Measurements from ENCODE around the gene C10orf90. TPM values are rescaled to one million over a fixed set of nuclear protein-coding genes. Genes with fewer than 3 reads are reported as not detected.

Gene C10orf90
- total RNA-seq, 1 experiment from 2014 or later: not detected

DNA sequence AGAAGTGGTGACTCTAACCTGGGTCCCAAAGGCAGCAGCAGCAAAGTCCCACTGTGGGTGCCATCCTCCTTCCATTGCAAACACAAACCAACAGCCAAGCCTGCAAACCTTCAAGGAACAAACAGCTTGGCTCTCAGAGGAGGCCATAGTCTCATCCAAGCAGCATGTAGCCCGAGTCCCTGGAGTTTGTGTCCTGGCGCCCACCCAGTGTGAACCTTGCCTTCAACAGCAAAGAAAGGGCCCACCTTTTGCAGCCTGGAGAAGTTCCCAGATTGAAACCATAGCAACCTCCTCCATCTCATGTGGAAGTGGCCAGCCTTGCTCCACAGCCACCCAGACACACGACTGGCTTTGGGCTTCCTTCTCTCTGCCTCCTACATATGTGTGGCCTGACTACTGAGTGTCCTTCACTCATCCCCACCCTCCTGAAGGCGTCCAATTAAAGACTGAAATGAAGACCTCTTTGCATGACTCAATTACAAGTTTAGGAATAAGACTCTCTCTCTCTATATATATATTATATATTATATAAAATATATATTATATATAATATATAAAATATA lies 106.1 kb downstream of the C10orf90 start:
- no peak overlapping the region for H3K18ac ChIP-seq (ENCODE audit: insufficient read length, low read depth, low read length)
- Mint-ChIP-seq H3K27me3 (ENCODE audit: low read depth) (peaks cover 19% of the 10 kb centered on the region), H3K9me3 (peaks cover 19 to 25% of the 10 kb centered on the region in 2 experiments), H3K4me1 (peaks cover 34 to 44% of the 10 kb centered on the region in 2 experiments), H3K4me3 (no peak overlapping the region), H3K27ac (no peak overlapping the region), H3K36me3 (ENCODE audit: insufficient read depth in 1 of 3, low read depth in 3 of 3) (peaks cover 8 to 18% (median 11%) of the 10 kb centered on the region in 3 experiments)
- TF ChIP-seq, protein P1, sequence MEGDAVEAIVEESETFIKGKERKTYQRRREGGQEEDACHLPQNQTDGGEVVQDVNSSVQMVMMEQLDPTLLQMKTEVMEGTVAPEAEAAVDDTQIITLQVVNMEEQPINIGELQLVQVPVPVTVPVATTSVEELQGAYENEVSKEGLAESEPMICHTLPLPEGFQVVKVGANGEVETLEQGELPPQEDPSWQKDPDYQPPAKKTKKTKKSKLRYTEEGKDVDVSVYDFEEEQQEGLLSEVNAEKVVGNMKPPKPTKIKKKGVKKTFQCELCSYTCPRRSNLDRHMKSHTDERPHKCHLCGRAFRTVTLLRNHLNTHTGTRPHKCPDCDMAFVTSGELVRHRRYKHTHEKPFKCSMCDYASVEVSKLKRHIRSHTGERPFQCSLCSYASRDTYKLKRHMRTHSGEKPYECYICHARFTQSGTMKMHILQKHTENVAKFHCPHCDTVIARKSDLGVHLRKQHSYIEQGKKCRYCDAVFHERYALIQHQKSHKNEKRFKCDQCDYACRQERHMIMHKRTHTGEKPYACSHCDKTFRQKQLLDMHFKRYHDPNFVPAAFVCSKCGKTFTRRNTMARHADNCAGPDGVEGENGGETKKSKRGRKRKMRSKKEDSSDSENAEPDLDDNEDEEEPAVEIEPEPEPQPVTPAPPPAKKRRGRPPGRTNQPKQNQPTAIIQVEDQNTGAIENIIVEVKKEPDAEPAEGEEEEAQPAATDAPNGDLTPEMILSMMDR (conservative IDR thresholded peaks at IDR 0.05): no peak
- H4K20me1 ChIP-seq (ENCODE audit: control insufficient read depth, insufficient read depth, insufficient read length): no peaks in the 10 kb centered on the region
- H3K56ac ChIP-seq (ENCODE audit: insufficient read length, low read depth, low read length): no peak overlapping the region
- H2AFZ ChIP-seq (ENCODE audit: low read length): no peak overlapping the region
- no peak overlapping the region for H2BK120ac ChIP-seq (ENCODE audit: low read depth, low read length, poor library complexity, severe bottlenecking)
- WGBS (ENCODE audit: extremely low coverage, insufficient read length, low lambda C conversion rate): no CpG with 5 or more reads among the region's 4 CpGs
- H3K4ac ChIP-seq (ENCODE audit: low read depth, low read length): no peak overlapping the region
- H3K14ac ChIP-seq (ENCODE audit: insufficient read depth, low read length): no peak overlapping the region
- no peak overlapping the region for H3K9ac ChIP-seq (ENCODE audit: extremely low read depth, insufficient read length, low read length)
- no peaks in the 10 kb centered on the region for H3K27me3 ChIP-seq (ENCODE audit: insufficient read depth, low read length)
- H3K79me2 ChIP-seq (ENCODE audit: insufficient read depth, low read length): no peaks in the 10 kb centered on the region
- no peak overlapping the region for H4K8ac ChIP-seq (replicated peaks; ENCODE audit: insufficient read length, low read depth, low read length)
- no peak for DNase-seq
- no peak overlapping the region for H3T11ph ChIP-seq (ENCODE audit: low read length)
- no peaks in the 10 kb centered on the region for H3K79me1 ChIP-seq (ENCODE audit: insufficient read depth, low read depth, low read length, poor library complexity, severe bottlenecking)
- H2AK5ac ChIP-seq (ENCODE audit: insufficient read length, low read length): no peak overlapping the region
- no peak overlapping the region for H2BK20ac ChIP-seq (ENCODE audit: low read depth, low read length, poor library complexity, severe bottlenecking)
- H2BK15ac ChIP-seq (ENCODE audit: low read depth, low read length): no peak overlapping the region
- no peak overlapping the region for H3K23ac ChIP-seq (ENCODE audit: insufficient read length, low read depth, low read length)
- no peak overlapping the region for H3K4me2 ChIP-seq (ENCODE audit: insufficient read depth, insufficient read length, low read length)
- no peak overlapping the region for H2BK5ac ChIP-seq (ENCODE audit: insufficient read length, low read length)
- no peak overlapping the region for H2BK12ac ChIP-seq (ENCODE audit: insufficient read length, low read depth, low read length)
- no peaks in the 10 kb centered on the region for H3K23me2 ChIP-seq (ENCODE audit: insufficient read length, low read depth, low read length, poor library complexity, severe bottlenecking)
- peaks cover 6% of the 10 kb centered on the region for H3K9me3 ChIP-seq (ENCODE audit: control insufficient read depth, low read depth, low read length)
- H3K4me1 ChIP-seq (ENCODE audit: insufficient read depth, low read length): no peaks in the 10 kb centered on the region; the same call in 1 of the 2 replicates
- H4K91ac ChIP-seq (ENCODE audit: insufficient read length, low read depth, low read length): no peak overlapping the region
- H3K27ac ChIP-seq (ENCODE audit: insufficient read length, low read depth, low read length): no peak overlapping the region
- no peak overlapping the region for H4K5ac ChIP-seq (ENCODE audit: insufficient read length, low read depth, low read length)

Measured in H9 (cell line).